ENCODE results near the gene RNF115. TPM values are rescaled to one million over a fixed set of nuclear protein-coding genes. Genes with fewer than 3 reads are reported as not detected.
"Not testable (repeated sequence)": the region's sequence is repeated elsewhere in the genome, so short reads cannot be mapped to it uniquely, and the experiment has no call there.

Gene RNF115
- total RNA-seq, 1 experiment from 2014 or later, result 11.5 TPM

DNA sequence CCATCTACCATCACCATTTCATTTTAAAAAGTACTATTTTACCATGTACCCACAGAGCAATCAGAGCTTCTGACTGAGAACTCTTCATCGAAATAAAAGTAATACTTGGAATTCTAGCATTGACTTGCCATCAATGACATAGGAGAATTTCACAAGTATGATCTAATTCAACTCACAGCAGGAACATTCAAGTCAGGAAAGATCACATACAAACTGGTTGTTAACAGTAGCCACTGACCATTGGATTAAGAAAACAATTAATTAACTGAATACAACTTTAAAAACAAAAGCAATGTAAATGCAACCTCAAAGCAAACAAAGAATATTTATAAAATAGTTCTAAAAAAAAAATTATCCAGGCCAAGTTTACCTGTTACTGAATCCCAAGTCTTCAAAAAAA is 18.8 kb downstream of the RNF115 start:
- Histone ChIP-seq H3K27me3 (ENCODE audit: control insufficient read depth, insufficient read depth, low read length) (no peaks in the 10 kb centered on the region), H3K4me3 (ENCODE audit: insufficient read depth, low read depth, low read length) (no peak overlapping the region), H3K36me3 (replicated peaks; ENCODE audit: control insufficient read depth, insufficient read depth, low read length) (no peaks in the 10 kb centered on the region)
- DNase-seq, result no peak

DNA sequence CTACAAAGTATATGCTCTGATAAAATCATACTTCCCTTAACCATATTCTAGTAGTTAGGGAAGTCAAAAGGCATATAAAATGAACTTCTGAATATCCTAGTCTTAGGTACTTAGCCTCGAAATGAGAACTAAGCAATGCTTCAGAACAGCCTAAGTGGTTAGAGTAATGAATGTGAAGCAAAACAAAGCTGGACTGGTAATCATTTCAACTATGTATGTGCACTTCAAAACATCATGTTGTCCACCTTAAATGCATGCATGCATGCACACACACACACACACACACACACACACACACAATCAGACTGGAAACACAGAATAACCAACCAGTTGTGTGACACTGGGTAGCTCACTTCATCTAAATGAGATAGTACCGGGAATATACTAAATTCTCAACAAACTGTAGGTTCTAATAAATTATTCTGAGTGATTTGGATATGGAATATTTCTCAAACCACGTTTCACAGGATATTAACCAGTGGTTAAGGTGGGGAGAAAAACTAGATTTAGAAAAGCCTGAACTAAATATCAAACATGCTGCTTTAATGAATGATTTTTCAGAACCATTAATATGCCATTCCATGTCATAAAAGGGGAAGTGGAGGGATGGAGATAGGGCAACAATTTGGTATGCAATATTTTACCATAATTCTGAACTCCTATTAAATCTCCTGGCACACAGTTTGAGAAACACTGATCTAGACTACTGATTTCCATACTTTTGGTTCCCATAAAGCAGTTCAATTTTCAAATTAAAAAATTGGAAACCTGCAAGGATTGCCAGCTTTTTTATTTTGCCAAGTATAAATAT is 19.5 kb downstream of the RNF115 start:
- no peaks in the 10 kb centered on the region for H3K27me3 ChIP-seq (ENCODE audit: control insufficient read depth, insufficient read depth, low read length)
- H3K36me3 ChIP-seq (replicated peaks; ENCODE audit: control insufficient read depth, insufficient read depth, low read length), result no peaks in the 10 kb centered on the region
- no peak overlapping the region for H3K4me3 ChIP-seq (ENCODE audit: insufficient read depth, low read depth, low read length)
- DNase-seq, result no peak

DNA sequence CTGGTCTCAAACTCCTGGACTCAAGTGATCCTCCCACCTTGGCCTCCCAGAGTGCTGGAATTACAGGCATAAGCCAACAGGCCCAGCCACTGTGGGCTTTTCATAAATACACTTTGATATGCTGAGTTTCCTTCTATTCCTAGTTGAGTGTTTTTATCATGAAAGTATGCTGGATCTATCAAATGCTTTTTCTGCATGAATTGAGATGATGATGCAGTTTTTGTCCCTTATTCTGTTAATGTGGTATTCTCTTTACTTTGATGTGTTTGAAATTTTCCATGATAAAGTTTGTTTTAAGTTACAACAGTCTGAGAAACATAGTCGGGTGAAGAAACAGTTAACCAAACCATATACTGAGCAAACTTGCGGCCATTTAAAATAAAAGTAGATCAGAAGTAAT is 24.1 kb downstream of the RNF115 start:
- Histone ChIP-seq H3K27me3 (ENCODE audit: control insufficient read depth, insufficient read depth, low read length) (no peaks in the 10 kb centered on the region), H3K4me3 (ENCODE audit: insufficient read depth, low read depth, low read length) (no peak overlapping the region), H3K36me3 (replicated peaks; ENCODE audit: control insufficient read depth, insufficient read depth, low read length) (no peaks in the 10 kb centered on the region)
- DNase-seq, result no peak

DNA sequence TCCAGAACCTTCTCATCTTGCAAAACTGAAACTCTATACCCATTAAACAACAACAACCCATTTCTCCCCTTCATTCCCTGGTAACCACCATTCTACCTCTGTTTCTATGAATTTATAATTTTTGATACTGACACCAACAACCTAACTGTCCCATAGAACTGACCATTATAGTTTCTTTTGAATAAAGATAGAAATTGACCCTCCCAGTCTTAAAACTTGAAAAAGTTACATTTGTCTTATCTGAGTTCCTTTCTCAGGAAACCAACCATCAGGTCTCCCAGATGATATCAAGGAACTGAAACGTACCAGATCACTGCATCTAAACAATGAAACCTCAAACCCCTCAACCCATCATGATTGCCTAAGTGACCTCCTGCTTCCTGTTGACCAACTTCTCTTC is 27.1 kb downstream of the RNF115 start:
- no peaks in the 10 kb centered on the region for H3K36me3 ChIP-seq (replicated peaks; ENCODE audit: control insufficient read depth, insufficient read depth, low read length)
- H3K27me3 ChIP-seq (ENCODE audit: control insufficient read depth, insufficient read depth, low read length), result no peaks in the 10 kb centered on the region
- H3K4me3 ChIP-seq (ENCODE audit: insufficient read depth, low read depth, low read length), result no peak overlapping the region
- DNase-seq, result no peak

DNA sequence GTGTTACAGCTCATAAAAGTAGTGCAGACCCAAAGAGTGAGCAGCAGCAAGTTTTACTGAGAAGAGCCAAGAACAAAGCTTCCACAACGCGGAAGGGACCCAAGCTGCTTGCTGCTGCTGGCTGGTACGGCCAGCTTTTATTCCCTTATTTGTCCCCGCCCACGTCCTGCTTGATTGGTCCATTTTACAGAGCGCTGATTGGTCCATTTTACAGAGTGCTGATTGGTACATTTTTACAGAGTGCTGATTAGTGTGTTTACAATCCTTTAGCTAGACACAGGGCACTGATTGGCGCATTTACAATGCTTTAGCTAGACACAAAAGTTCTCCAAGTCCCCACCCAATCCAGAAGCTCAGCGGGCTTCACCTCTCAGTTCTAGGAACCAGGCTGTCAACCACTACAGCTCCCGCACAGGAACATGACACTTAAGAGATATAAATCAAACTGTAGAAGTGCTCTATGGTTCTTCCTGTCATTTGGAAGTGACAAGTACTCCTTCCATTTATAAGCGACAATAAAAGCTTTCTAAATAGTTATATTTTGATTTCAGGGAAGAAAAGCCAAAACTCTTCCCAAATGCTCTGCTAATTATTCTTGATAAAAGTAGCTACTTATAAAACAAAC is 28.5 kb downstream of the RNF115 start:
- no peak overlapping the region for H3K4me3 ChIP-seq (ENCODE audit: insufficient read depth, low read depth, low read length)
- DNase-seq, result no peak
- H3K36me3 ChIP-seq (replicated peaks; ENCODE audit: control insufficient read depth, insufficient read depth, low read length), result no peaks in the 10 kb centered on the region

DNA sequence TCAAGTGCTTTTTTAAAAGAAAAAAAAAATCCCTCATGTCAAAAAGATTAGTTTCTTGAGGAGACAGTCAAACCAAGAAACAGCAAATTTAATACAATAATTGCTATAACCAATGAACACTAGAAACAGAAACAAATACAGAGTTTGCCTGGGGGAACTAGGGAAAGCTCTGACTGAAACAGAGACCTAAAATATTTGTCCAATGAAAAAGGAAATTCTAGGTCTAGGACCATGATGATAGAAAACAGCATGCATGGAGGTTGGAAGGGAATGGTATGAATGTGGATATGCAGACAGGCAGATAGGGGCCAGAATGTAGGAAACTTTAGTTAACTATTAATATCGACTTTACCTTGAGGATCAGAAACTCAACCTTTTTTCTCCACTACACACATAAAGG is 31.4 kb downstream of the RNF115 start:
- H3K4me3 ChIP-seq (ENCODE audit: insufficient read depth, low read depth, low read length), result no peak overlapping the region

More for the DNA sequence above, 28.5 kb downstream of the RNF115 start:
- no peaks in the 10 kb centered on the region for H3K27me3 ChIP-seq (ENCODE audit: control insufficient read depth, insufficient read depth, low read length)

DNA sequence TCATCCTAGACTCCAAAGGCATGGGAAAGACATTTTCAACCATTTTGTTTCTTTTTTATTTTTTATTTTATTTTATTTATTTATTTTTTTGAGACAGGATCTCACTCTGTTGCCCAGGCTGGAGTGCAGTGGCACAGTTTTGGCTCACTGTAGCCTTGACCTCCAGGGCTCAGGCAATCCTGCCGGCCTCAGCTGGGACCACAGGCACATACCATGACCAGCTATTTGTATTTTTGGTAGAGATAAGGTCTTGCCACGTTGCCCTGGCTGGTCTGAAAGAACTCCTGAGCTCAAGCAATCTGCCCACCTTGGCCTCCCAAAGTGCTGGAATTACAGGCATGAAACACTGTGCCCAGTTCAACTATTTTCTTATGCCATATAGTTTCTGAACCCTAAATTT is 32.0 kb downstream of the RNF115 start:
- not testable (repeated sequence) for DNase-seq; H3K27me3 ChIP-seq (ENCODE audit: control insufficient read depth, insufficient read depth, low read length); H3K36me3 ChIP-seq (replicated peaks; ENCODE audit: control insufficient read depth, insufficient read depth, low read length); H3K4me3 ChIP-seq (ENCODE audit: insufficient read depth, low read depth, low read length)

More for the DNA sequence above, 31.4 kb downstream of the RNF115 start:
- H3K36me3 ChIP-seq (replicated peaks; ENCODE audit: control insufficient read depth, insufficient read depth, low read length), result no peaks in the 10 kb centered on the region
- no peaks in the 10 kb centered on the region for H3K27me3 ChIP-seq (ENCODE audit: control insufficient read depth, insufficient read depth, low read length)
- DNase-seq, result no peak

DNA sequence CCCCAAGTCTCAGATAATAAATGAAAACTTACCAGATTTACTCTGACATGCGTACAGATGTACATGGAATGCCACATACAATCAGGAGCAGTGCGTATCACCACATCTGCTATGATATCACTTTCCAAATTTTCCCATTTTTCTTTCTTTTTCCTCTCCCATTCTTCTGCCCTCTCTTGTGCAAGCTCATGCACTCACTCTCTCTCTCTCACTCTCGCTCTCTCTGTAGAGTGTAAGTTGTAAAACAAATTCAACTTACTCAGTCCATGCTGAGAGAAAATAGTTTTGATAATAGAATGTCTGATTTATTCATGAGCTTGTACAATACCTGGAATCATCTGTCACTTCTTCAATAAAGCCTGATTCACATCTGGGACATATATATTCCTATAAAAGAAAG is 35.3 kb downstream of the RNF115 start:
- no peak overlapping the region for H3K4me3 ChIP-seq (ENCODE audit: insufficient read depth, low read depth, low read length)
- H3K36me3 ChIP-seq (replicated peaks; ENCODE audit: control insufficient read depth, insufficient read depth, low read length), result no peaks in the 10 kb centered on the region
- DNase-seq, result no peak
- no peaks in the 10 kb centered on the region for H3K27me3 ChIP-seq (ENCODE audit: control insufficient read depth, insufficient read depth, low read length)

DNA sequence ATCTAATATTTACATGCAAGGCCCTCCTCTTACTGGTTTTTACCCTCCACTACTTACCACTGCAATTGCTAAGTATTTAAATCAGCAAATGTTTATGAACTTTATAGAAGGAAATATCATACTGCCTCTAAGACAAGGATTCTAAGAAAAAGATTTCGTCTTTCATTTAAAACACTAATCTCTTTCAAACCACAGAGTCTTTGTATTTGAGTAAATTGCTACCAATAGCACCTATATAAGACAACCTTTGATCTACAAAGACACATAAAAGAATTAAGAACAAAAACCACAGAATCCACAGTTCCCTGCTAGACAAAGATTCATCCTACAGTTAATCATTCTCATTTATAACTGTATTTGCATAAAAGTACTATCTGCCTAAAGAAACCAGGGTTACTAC is 37.6 kb downstream of the RNF115 start:
- DNase-seq, result no peak
- Histone ChIP-seq H3K36me3 (replicated peaks; ENCODE audit: control insufficient read depth, insufficient read depth, low read length) (no peaks in the 10 kb centered on the region), H3K27me3 (ENCODE audit: control insufficient read depth, insufficient read depth, low read length) (no peaks in the 10 kb centered on the region), H3K4me3 (ENCODE audit: insufficient read depth, low read depth, low read length) (no peak overlapping the region)

DNA sequence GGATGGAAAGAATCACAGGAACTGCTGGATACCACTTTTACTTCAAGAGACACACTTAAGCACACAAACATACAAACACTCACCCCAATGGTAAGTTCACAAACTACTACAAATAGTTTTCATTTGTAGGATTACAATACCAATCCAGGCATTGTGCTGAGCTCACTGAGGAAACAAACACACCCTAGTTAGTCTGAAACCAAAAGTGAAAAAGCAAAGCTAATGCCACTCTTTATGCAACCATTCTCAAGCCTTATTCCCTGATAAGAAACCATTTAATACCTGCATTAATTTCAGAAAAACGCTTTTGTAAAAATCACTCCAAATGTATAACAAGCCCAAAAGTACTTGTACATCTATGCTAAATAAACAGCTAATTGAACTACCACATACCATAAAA is 38.3 kb downstream of the RNF115 start:
- Histone ChIP-seq H3K4me3 (ENCODE audit: insufficient read depth, low read depth, low read length) (no peak overlapping the region), H3K27me3 (ENCODE audit: control insufficient read depth, insufficient read depth, low read length) (no peaks in the 10 kb centered on the region), H3K36me3 (replicated peaks; ENCODE audit: control insufficient read depth, insufficient read depth, low read length) (no peaks in the 10 kb centered on the region)
- DNase-seq, result no peak

DNA sequence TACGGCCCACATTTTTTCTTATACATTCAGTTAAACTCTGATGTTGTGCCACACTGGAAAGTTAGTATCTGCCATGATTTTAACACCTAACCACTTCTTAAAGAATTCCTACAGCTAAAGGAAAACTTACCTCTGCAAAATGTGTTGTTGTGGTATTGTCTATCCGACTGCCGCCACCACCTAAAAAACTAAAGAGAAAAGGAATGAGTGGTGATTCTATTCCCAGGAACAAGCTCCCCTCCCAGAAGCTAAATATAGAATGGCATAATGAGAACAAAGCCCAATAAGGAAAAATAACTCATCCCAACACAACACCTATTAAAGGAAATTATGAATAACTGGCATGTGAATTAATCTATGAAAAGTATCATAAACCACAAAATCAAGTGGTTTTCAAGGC is 39.5 kb downstream of the RNF115 start:
- Histone ChIP-seq H3K27me3 (ENCODE audit: control insufficient read depth, insufficient read depth, low read length) (no peaks in the 10 kb centered on the region), H3K4me3 (ENCODE audit: insufficient read depth, low read depth, low read length) (no peak overlapping the region), H3K36me3 (replicated peaks; ENCODE audit: control insufficient read depth, insufficient read depth, low read length) (no peaks in the 10 kb centered on the region)
- no peak for DNase-seq

DNA sequence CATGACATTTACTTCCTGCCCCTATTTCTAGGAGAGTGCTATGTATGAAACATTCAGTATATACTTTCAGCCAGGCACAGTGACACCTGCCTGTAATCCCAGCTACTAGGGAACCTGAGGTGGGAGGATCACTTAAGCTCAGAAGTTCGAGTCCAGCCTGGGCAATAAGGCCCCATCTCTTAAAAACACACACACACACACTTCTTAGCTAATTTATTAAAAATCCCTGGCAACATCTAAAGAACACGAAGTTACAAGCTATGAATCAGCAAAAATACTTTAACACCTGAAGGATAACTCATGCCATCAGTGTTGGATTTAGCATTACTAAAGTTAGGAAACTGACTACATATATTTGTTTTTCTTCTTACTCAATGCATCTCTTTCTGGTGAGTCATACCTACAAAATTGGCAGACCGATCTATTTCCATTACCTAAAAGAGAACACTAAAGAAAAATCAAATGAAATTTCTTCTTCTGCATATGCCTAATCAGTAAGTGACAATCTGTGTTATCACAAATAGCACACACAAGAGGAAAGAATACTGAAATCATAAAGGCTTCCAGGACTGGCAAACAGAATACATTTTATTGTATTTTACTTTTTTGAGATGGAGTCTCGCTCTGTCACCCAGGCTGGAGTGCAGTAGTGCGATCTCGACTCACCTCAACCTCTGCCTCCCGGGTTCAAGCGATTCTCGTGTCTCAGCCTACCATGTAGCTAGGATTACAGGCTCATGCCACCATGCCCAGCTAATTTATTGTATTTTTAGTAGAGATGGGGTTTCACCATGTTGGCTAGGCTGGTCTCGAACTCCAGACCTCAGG is 41.4 kb downstream of the RNF115 start:
- no peak overlapping the region for H3K4me3 ChIP-seq (ENCODE audit: insufficient read depth, low read depth, low read length)
- DNase-seq, result no peak
- H3K36me3 ChIP-seq (replicated peaks; ENCODE audit: control insufficient read depth, insufficient read depth, low read length), result no peaks in the 10 kb centered on the region
- H3K27me3 ChIP-seq (ENCODE audit: control insufficient read depth, insufficient read depth, low read length), result no peaks in the 10 kb centered on the region

DNA sequence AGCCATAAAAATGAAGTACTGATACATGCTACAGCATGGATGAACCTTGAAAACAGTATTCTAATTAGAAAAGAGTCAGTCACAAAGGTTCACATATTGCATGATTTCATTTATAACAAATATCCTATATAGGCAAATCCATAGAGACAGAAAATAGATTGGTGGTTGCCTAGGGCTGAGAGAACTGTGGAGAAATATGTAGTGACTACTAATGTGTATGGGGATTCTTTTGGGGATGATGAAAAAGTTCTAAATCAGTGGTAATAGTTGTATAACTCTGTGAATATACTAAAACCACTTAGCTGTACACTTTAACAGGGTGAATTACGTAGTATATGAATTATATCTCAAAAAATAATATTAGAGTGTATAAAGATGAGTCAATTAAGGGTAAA is 45.8 kb downstream of the RNF115 start:
- Histone ChIP-seq H3K27me3 (ENCODE audit: control insufficient read depth, insufficient read depth, low read length) (no peaks in the 10 kb centered on the region), H3K4me3 (ENCODE audit: insufficient read depth, low read depth, low read length) (no peak overlapping the region), H3K36me3 (replicated peaks; ENCODE audit: control insufficient read depth, insufficient read depth, low read length) (no peaks in the 10 kb centered on the region)
- DNase-seq, result no peak

DNA sequence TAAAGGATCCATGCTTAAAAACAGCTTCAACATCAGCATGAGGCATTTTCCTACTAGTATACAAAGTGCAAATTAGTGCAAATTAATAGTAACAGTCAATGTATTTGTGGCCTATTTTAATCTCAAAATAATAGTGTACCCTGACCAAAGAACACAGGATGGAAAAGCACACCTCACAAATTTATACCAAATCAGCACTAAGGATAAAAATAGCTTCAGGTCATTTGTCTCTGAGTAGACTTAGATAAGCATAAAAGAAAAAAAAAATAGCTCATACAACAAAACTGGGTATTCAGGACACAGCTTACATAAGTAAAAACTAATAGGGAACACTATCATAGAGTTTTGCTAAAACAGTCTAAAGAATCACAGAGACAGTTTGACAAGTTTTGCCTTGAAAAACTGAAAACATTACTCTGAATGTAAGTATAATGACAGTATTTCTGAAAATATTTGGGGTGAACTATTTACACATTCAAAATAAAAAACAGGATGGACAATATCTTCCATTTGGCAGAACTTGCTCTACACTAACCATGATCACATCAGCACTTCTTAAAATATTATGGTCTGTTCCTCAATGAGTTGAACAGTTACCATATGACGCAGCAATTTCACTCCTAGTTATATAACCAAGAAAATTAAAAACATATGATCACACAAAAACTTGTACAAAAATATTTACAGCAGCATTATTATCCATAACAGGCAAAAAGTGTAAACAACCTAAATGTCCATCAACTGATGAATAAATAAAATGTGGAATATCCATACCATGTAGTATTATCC is 46.3 kb downstream of the RNF115 start:
- Histone ChIP-seq H3K4me3 (ENCODE audit: insufficient read depth, low read depth, low read length) (no peak overlapping the region), H3K36me3 (replicated peaks; ENCODE audit: control insufficient read depth, insufficient read depth, low read length) (no peaks in the 10 kb centered on the region), H3K27me3 (ENCODE audit: control insufficient read depth, insufficient read depth, low read length) (no peaks in the 10 kb centered on the region)
- no peak for DNase-seq
